Neural cell (in vitro differentiated cells): ENCODE results near the gene PYGB.

ENCODE experiments used
- EZH2 ChIP-seq: fragments of 200-600, 300-800 bp; shearing (Covaris generic), sonication (generic); IDR thresholded peaks from 2 replicates; pipeline ENCODE4 v1.6.1; 2014; ENCODE audit warnings: antibody characterized with exemption, low read length, borderline replicate concordance, mild to moderate bottlenecking; ENCODE audit not compliant: insufficient read depth, poor library complexity, severe bottlenecking
- TF ChIP-seq, protein P1 (sequence below): fragments of 450-650 bp; IDR thresholded peaks from 2 replicates; pipeline ENCODE4 v1.5.1; 2014; ENCODE audit warnings: antibody characterized with exemption, mild to moderate bottlenecking, moderate library complexity; ENCODE audit not compliant: poor library complexity, severe bottlenecking
- TF ChIP-seq, protein P2 (sequence below): IDR thresholded peaks from 2 replicates; pipeline ENCODE4 v1.6.1; 2012; ENCODE audit warnings: borderline replicate concordance

DNA sequence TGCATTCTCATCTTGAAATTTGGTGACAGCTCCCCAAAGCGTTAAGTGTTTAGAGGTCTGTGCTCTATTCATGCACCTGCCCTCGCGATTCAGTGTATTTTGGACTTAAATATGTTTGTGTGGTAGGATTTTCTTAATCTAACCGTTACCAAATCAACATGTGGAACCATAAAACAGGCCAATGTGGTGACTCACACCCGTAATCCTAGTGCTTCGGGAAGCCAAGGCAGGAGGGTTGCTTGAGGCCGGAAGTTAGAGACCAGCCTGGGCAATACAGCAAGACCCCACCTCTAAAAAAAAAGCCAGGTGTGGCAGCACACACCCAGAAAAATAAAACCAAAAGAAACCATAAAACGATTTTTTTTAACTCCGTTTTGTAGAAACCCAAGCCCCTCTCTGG is 31.5 kb downstream of the PYGB start:
- TF ChIP-seq, protein P1, sequence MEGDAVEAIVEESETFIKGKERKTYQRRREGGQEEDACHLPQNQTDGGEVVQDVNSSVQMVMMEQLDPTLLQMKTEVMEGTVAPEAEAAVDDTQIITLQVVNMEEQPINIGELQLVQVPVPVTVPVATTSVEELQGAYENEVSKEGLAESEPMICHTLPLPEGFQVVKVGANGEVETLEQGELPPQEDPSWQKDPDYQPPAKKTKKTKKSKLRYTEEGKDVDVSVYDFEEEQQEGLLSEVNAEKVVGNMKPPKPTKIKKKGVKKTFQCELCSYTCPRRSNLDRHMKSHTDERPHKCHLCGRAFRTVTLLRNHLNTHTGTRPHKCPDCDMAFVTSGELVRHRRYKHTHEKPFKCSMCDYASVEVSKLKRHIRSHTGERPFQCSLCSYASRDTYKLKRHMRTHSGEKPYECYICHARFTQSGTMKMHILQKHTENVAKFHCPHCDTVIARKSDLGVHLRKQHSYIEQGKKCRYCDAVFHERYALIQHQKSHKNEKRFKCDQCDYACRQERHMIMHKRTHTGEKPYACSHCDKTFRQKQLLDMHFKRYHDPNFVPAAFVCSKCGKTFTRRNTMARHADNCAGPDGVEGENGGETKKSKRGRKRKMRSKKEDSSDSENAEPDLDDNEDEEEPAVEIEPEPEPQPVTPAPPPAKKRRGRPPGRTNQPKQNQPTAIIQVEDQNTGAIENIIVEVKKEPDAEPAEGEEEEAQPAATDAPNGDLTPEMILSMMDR, result no peak
- TF ChIP-seq EZH2, result no peak
- TF ChIP-seq, protein P2, sequence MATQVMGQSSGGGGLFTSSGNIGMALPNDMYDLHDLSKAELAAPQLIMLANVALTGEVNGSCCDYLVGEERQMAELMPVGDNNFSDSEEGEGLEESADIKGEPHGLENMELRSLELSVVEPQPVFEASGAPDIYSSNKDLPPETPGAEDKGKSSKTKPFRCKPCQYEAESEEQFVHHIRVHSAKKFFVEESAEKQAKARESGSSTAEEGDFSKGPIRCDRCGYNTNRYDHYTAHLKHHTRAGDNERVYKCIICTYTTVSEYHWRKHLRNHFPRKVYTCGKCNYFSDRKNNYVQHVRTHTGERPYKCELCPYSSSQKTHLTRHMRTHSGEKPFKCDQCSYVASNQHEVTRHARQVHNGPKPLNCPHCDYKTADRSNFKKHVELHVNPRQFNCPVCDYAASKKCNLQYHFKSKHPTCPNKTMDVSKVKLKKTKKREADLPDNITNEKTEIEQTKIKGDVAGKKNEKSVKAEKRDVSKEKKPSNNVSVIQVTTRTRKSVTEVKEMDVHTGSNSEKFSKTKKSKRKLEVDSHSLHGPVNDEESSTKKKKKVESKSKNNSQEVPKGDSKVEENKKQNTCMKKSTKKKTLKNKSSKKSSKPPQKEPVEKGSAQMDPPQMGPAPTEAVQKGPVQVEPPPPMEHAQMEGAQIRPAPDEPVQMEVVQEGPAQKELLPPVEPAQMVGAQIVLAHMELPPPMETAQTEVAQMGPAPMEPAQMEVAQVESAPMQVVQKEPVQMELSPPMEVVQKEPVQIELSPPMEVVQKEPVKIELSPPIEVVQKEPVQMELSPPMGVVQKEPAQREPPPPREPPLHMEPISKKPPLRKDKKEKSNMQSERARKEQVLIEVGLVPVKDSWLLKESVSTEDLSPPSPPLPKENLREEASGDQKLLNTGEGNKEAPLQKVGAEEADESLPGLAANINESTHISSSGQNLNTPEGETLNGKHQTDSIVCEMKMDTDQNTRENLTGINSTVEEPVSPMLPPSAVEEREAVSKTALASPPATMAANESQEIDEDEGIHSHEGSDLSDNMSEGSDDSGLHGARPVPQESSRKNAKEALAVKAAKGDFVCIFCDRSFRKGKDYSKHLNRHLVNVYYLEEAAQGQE, result no peak
